GM06990 (cell line): ENCODE results near the gene KCTD15.

Source experiments
- DNase-seq: peaks from one replicate; pipeline ENCODE4 v3.0.0-alpha.2; 2011; ENCODE audit not compliant: insufficient read length; ENCODE audit errors: extremely low read depth
- H3K27me3 ChIP-seq: replicated peaks from 2 replicates; pipeline ENCODE4 v1.6.0; 2011; ENCODE audit warnings: low read length; ENCODE audit not compliant: control insufficient read depth, insufficient read depth
- H3K36me3 ChIP-seq: 2 replicates; pipeline ENCODE4 v1.5.1; 2011; ENCODE audit warnings: low read length; ENCODE audit not compliant: control insufficient read depth, insufficient read depth
- H3K4me3 ChIP-seq: replicated peaks from 2 replicates; pipeline ENCODE4 v1.5.1; 2011; ENCODE audit warnings: low read depth, mild to moderate bottlenecking, control low read depth, low read length
- TF ChIP-seq, protein P1 (sequence below): IDR thresholded peaks from 2 replicates; pipeline ENCODE4 v1.5.1; 2011; ENCODE audit warnings: low read length, control low read depth, mild to moderate bottlenecking, inconsistent platforms; ENCODE audit not compliant: insufficient read depth, poor library complexity, severe bottlenecking

KCTD15 gene

DNA sequence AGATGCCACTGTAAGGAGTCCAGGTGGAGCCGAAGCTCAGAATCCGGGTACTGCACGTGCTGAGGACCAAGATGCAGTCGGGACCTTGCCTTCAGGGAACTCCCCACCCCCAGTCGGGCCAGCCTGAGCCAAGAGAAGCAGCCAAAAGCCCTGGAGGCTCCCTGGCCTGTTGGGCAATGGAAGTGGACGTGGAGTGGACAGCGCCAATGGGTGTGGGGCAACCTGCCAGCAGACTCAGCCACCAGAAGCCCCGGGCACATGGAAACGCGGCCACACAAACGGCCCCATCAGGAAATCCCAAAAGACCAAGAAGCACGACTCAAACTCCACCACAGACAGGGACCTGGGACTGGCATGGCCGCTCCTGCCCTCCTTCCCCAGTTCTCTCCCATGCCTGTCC, 30.0 kb upstream of the KCTD15 start:
- H3K4me3 ChIP-seq = no peak overlapping the region
- H3K36me3 ChIP-seq = no peaks in the 10 kb centered on the region
- no peaks in the 10 kb centered on the region; the same call in 1 of the 2 replicates for H3K27me3 ChIP-seq
- no peak for DNase-seq
- TF ChIP-seq, protein P1, sequence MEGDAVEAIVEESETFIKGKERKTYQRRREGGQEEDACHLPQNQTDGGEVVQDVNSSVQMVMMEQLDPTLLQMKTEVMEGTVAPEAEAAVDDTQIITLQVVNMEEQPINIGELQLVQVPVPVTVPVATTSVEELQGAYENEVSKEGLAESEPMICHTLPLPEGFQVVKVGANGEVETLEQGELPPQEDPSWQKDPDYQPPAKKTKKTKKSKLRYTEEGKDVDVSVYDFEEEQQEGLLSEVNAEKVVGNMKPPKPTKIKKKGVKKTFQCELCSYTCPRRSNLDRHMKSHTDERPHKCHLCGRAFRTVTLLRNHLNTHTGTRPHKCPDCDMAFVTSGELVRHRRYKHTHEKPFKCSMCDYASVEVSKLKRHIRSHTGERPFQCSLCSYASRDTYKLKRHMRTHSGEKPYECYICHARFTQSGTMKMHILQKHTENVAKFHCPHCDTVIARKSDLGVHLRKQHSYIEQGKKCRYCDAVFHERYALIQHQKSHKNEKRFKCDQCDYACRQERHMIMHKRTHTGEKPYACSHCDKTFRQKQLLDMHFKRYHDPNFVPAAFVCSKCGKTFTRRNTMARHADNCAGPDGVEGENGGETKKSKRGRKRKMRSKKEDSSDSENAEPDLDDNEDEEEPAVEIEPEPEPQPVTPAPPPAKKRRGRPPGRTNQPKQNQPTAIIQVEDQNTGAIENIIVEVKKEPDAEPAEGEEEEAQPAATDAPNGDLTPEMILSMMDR = no peak

DNA sequence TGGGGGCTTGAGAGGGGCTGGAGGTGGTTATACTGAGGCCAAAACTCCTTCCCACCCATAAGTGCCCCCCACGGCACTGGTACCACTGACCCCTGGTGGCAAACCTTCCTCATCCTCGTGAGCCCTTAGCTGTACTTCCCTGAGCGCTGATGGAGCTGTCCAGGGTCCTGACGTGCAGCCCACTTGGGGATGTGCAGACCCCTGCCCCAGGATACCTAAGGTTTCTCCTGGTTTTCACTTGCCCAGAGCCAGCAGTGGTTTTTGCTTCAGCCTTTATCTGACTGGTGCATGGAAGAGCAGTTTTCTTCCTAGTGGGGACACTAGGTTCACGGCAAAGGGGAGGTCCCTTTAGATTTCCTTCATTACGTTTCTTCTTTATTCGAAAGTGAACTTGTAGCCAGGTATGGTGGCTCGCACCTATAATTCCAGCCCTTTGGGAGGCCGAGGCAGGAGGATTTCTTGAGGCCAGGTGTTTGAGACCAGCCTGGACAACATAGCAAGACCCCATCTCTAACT, 28.7 kb upstream of the KCTD15 start:
- no peaks in the 10 kb centered on the region for H3K36me3 ChIP-seq
- H3K27me3 ChIP-seq = no peaks in the 10 kb centered on the region; the same call in 1 of the 2 replicates
- TF ChIP-seq, protein P1 = no peak
- DNase-seq = no peak
- H3K4me3 ChIP-seq = no peak overlapping the region

DNA sequence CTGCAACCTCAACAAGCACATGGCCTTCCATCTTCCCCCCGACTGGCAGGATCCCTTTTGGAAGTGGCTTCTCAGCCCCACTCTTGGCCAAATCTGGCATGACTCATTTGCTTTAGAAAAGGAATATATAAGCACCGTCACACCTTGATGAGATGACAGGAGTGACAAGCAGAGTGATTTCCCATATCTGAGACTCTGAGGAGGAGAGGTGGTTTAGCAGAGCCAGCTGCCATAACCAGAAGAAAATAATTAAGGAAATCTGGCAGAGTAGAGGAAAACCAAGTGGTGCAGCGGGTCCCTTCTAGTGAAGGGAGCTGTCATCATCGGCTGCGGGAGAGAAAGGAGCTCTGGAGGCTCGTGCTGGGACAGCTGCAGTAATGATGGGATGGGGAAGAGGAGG, 27.5 kb upstream of the KCTD15 start:
- no peaks in the 10 kb centered on the region; the same call in 1 of the 2 replicates for H3K27me3 ChIP-seq
- H3K4me3 ChIP-seq = no peak overlapping the region
- no peaks in the 10 kb centered on the region for H3K36me3 ChIP-seq
- no peak for DNase-seq
- TF ChIP-seq, protein P1 = no peak

DNA sequence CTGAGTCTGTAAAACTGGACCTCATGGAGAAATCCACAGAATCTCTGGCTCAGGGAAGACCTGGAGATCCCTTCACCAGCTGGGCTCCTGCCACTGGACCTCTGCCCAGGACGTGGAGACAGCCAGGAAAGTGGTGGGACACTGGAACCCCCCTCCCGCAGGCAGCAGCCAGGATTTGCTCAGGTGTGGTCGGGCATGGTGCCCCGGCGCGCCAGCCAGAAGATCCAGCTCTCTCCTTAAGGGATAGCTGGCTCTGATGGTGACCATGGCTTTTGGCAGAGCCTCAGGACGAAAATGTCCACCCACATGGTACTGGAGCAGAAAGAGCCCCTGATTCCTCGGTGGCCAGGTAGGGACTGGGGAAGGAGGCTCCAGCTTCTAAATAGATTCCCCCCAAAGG, 26.6 kb upstream of the KCTD15 start:
- no peak overlapping the region for H3K4me3 ChIP-seq
- H3K27me3 ChIP-seq = no peaks in the 10 kb centered on the region; the same call in 1 of the 2 replicates
- no peaks in the 10 kb centered on the region for H3K36me3 ChIP-seq
- TF ChIP-seq, protein P1 = no peak
- no peak for DNase-seq

DNA sequence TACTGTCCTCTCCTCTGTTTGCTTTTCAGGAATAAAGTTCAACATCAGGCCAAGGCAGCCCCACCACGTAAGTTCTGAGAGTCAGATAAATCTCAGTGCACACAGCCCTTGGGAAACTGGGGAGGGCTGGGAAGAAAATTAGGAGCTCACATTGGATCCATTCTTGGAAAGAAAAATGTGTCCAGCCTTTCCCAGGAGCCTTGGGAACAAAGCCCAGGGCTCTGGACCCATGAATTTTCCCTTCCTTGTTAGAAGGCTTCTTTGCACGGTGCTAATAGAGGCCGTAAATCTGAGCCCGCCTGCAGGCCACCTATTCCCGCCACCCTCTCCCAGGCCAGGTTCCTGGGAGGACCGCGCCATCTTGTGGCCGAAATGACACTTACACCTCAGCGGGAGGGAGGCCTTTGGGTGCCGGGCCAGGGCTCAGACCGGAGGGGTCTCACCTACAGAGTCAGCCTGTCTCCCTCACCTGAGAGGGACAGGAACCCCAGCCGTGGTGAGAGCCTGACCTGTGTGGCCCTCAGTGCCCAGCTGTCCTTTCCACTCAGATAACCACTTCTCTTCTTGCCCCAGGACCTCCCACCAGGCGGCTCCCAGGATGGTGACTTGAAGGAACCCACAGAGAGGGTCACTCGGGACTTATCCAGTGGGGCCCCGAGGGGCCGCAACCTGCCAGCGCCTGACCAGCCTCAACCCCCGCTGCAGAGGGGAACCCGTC, 25.1 kb upstream of the KCTD15 start:
- no peaks in the 10 kb centered on the region for H3K36me3 ChIP-seq
- DNase-seq = peak; percentile 38
- TF ChIP-seq, protein P1 = peak; percentile 79
- H3K4me3 ChIP-seq = no peak overlapping the region
- H3K27me3 ChIP-seq = no peaks in the 10 kb centered on the region; the same call in 1 of the 2 replicates
